SIG-M5 treated with dmso at 0.1 percent for 504 hours (cell line): Measurements from ENCODE around the gene PSMD13.
"Not testable (repeated sequence)": the region's sequence is repeated elsewhere in the genome, so short reads cannot be mapped to it uniquely, and the experiment has no call there.

Experiments
- DNase-seq: peaks from one replicate; lab custom pipeline; 2025; ENCODE audit not compliant: unreplicated experiment; lab: John Stamatoyannopoulos, UW

Gene PSMD13

GRCh38 chr11:216081-216974 lies 20.4 kb upstream of the PSMD13 start:
- DNase-seq = no peak

GRCh38 chr11:217704-218103 lies 19.1 kb upstream of the PSMD13 start:
- DNase-seq = no peak

- DNase-seq = no peak
Observed at GRCh38 chr11:218815-219593, 17.8 kb upstream of the PSMD13 start.

- DNase-seq = not testable (repeated sequence)
Observed at GRCh38 chr11:220641-221215, 16.0 kb upstream of the PSMD13 start.

- no peak for DNase-seq
Observed at GRCh38 chr11:221539-221938, 15.2 kb upstream of the PSMD13 start.

- DNase-seq = no peak
Observed at GRCh38 chr11:221998-222789, 14.6 kb upstream of the PSMD13 start.

GRCh38 chr11:223026-223789 lies 13.6 kb upstream of the PSMD13 start:
- no peak for DNase-seq

- DNase-seq = no peak
Observed at GRCh38 chr11:223884-224283, 12.9 kb upstream of the PSMD13 start.

GRCh38 chr11:224424-224823 lies 12.4 kb upstream of the PSMD13 start:
- no peak for DNase-seq

GRCh38 chr11:225734-226453 lies 10.9 kb upstream of the PSMD13 start:
- DNase-seq = no peak

- DNase-seq = no peak
Observed at GRCh38 chr11:227824-228379, 8.9 kb upstream of the PSMD13 start.

GRCh38 chr11:230431-230830 lies 6.3 kb upstream of the PSMD13 start:
- no peak for DNase-seq

GRCh38 chr11:232783-233565 lies 3.8 kb upstream of the PSMD13 start:
- no peak for DNase-seq

- DNase-seq = no peak
Observed at GRCh38 chr11:235180-235579, 1.6 kb upstream of the PSMD13 start.

GRCh38 chr11:235609-235996 lies 1.2 kb upstream of the PSMD13 start:
- no peak for DNase-seq

- peak; percentile 83 for DNase-seq
Observed at GRCh38 chr11:235997-236773, 591 bp upstream of the PSMD13 start, which contains the start of gene SIRT3. Gene SIRT3, minus strand, starts transcription at chr11:236342. Its CDS starts 14 bp downstream, at chr11:236328.

- not testable (repeated sequence) for DNase-seq
Observed at GRCh38 chr11:238346-238745, 1.6 kb downstream of the PSMD13 start.

- DNase-seq = no peak
Observed at GRCh38 chr11:240315-240714, 3.5 kb downstream of the PSMD13 start.
